Breast epithelium (tissue), 4 donors: Measurements from ENCODE around the gene RPL35A. TPM values are rescaled to one million over a fixed set of nuclear protein-coding genes. Genes with fewer than 3 reads are reported as not detected.

Source experiments
- DNase-seq, 2 donors: peaks; one replicate each; pipeline ENCODE4 v3.0.0-alpha.2; 2019; ENCODE audit warnings: low spot score in 2 of 2
- H3K27ac ChIP-seq, 2 donors: fragments of 200-600 bp; sonication (generic) in 1 of 2; one replicate each; pipeline ENCODE4 v1.5.1; 2016 to 2019; ENCODE audit warnings: mild to moderate bottlenecking in 1 of 2
- H3K27me3 ChIP-seq, 2 donors: fragments of 200-600 bp; sonication (generic) in 1 of 2; one replicate each; pipeline versions ENCODE4 v1.5.1 to v1.6.0; 2017 to 2019; ENCODE audit warnings: control low read depth in 1 of 2, mild to moderate bottlenecking in 1 of 2
- H3K36me3 ChIP-seq: fragments of 200-600 bp; one replicate; pipeline ENCODE4 v1.5.1; 2019
- H3K4me1 ChIP-seq, 2 donors: fragments of 200-600 bp; sonication (generic); one replicate each; pipeline ENCODE4 v1.5.1; 2016 to 2019; ENCODE audit warnings: control low read depth in 1 of 2
- H3K4me3 ChIP-seq, 3 donors: fragments of 200-600 bp; sonication (generic); 1 replicate in 2 of 3; 2 replicates in 1 of 3; pipeline ENCODE4 v1.5.1; 2016 to 2019; ENCODE audit warnings: mild to moderate bottlenecking in 3 of 3, moderate library complexity in 2 of 3
- H3K9me3 ChIP-seq, 2 donors: fragments of 200-600 bp; sonication (generic) in 1 of 2; one replicate each; pipeline ENCODE4 v1.5.1; 2016 to 2019; ENCODE audit warnings: control low read depth in 1 of 2
- CTCF ChIP-seq, 3 donors: fragments of 450-650 bp; IDR thresholded peaks; one replicate each; pipeline ENCODE4 v1.5.1; 2016 to 2017; ENCODE audit warnings: antibody characterized with exemption in 3 of 3, mild to moderate bottlenecking in 3 of 3, moderate library complexity in 3 of 3
- POLR2A ChIP-seq: fragments of 450-650 bp; IDR thresholded peaks from one replicate; pipeline ENCODE4 v1.6.1; 2016; ENCODE audit warnings: antibody characterized with exemption, mild to moderate bottlenecking, moderate library complexity
- POLR2AphosphoS5 ChIP-seq, 3 donors: sonication (generic); formaldehyde crosslinking; IDR thresholded peaks; one replicate each; pipeline ENCODE4 v1.6.1; 2017; ENCODE audit warnings: antibody characterized with exemption in 3 of 3
- intact Hi-C: fragments of 100-400 bp; cut with DNase I; formaldehyde crosslinking; loops from one replicate; pipeline ENCODE4 v1.15.1; 2023; ENCODE audit warnings: low total_unique reads
- total RNA-seq, 3 donors: library from RNA; depleted of rRNA; stranded (reverse); fragments of >200 nt; gene quantifications; one replicate each; pipeline ENCODE4 v1.1.0, GENCODE V29; 2016

RPL35A gene
- total RNA-seq = 100 to 1,000 TPM; 650 to 918 (median 888) TPM

- intact Hi-C loops = no loop called here
These were observed at the start of gene RPL35A for GRCh38 chr3:197949778-197950676. Gene RPL35A (plus strand): TSS chr3:197950190. CDS start chr3:197950968, 778 bp downstream.

GRCh38 chr3:197901626-197902025, 48.4 kb upstream of the RPL35A start:
- H3K4me3 ChIP-seq = no peak overlapping the region
- intact Hi-C loops = no loop called here
- no peak for DNase-seq
- H3K36me3 ChIP-seq = no peaks in the 10 kb centered on the region
- H3K4me1 ChIP-seq = no peaks in the 10 kb centered on the region
- H3K9me3 ChIP-seq = no peaks in the 10 kb centered on the region
- TF ChIP-seq POLR2A (no peak), POLR2AphosphoS5 (IDR thresholded peaks at IDR 0.05) (no peak), CTCF (IDR thresholded peaks at IDR 0.05) (no peak)
- H3K27me3 ChIP-seq = no peaks in the 10 kb centered on the region
- no peak overlapping the region for H3K27ac ChIP-seq

More at GRCh38 chr3:197949778-197950676, at the start of gene RPL35A:
- peak in 1 of 3 donors; percentile 3 for TF ChIP-seq CTCF (IDR thresholded peaks at IDR 0.05)
- peak; percentile 93 to 98 (median 98) for TF ChIP-seq POLR2AphosphoS5 (IDR thresholded peaks at IDR 0.05)
- peak; percentile 81 for TF ChIP-seq POLR2A
- peak; percentile 83 to 84 for DNase-seq
- peaks cover 0 to 4% of the 10 kb centered on the region in 2 donors for H3K4me1 ChIP-seq
- H3K27ac ChIP-seq = peak within 1 kb of the TSS; percentile 91
- H3K27me3 ChIP-seq = no peaks in the 10 kb centered on the region
- H3K4me3 ChIP-seq = peak within 1 kb of the TSS; percentile 65 to 74 (median 65)
- no peaks in the 10 kb centered on the region for H3K9me3 ChIP-seq
- H3K36me3 ChIP-seq = no peaks in the 10 kb centered on the region

GRCh38 chr3:197906023-197906849, 43.8 kb upstream of the RPL35A start:
- Histone ChIP-seq H3K4me3 (peak overlapping the region in 1 of 3 donors; percentile 1), H3K4me1 (no peaks in the 10 kb centered on the region), H3K9me3 (no peaks in the 10 kb centered on the region), H3K36me3 (no peaks in the 10 kb centered on the region), H3K27me3 (no peaks in the 10 kb centered on the region), H3K27ac (peak overlapping the region; percentile 2 to 9)
- DNase-seq = peak; percentile 85 to 88
- intact Hi-C loops = no loop called here
- no peak for TF ChIP-seq POLR2A
- TF ChIP-seq POLR2AphosphoS5 (IDR thresholded peaks at IDR 0.05) = peak in 2 of 3 donors; percentile 24 to 39
- peak; percentile 61 to 88 (median 88) for TF ChIP-seq CTCF (IDR thresholded peaks at IDR 0.05)

- Histone ChIP-seq H3K27me3 (no peaks in the 10 kb centered on the region), H3K9me3 (no peaks in the 10 kb centered on the region), H3K4me3 (no peak overlapping the region), H3K4me1 (no peaks in the 10 kb centered on the region), H3K36me3 (no peaks in the 10 kb centered on the region), H3K27ac (peak overlapping the region; percentile 2 to 9)
- TF ChIP-seq POLR2AphosphoS5 (IDR thresholded peaks at IDR 0.05) = no peak
- TF ChIP-seq CTCF (IDR thresholded peaks at IDR 0.05) = no peak
- TF ChIP-seq POLR2A = no peak
- intact Hi-C loops = no loop called here
- no peak for DNase-seq
These were observed 43.2 kb upstream of the RPL35A start for GRCh38 chr3:197906850-197907187.
